Subcutaneous adipose tissue (tissue), 4 donors: Measurements from ENCODE around the gene FCHO1. TPM values are rescaled to one million over a fixed set of nuclear protein-coding genes. Genes with fewer than 3 reads are reported as not detected.

Source experiments
- CTCF ChIP-seq: fragments of 450-650 bp; IDR thresholded peaks from one replicate; pipeline ENCODE4 v1.5.1; 2016; ENCODE audit warnings: low read depth, mild to moderate bottlenecking, control low read depth, antibody characterized with exemption, moderate library complexity
- total RNA-seq, 4 donors: library from RNA; depleted of rRNA; stranded (reverse); fragments of >200 nt; gene quantifications; one replicate each; pipeline ENCODE4 v1.1.0, GENCODE V29; 2016

The FCHO1 gene
- total RNA-seq, 4 donors from 2014 or later: 2.1 to 5.1 (median 3.9) TPM

DNA sequence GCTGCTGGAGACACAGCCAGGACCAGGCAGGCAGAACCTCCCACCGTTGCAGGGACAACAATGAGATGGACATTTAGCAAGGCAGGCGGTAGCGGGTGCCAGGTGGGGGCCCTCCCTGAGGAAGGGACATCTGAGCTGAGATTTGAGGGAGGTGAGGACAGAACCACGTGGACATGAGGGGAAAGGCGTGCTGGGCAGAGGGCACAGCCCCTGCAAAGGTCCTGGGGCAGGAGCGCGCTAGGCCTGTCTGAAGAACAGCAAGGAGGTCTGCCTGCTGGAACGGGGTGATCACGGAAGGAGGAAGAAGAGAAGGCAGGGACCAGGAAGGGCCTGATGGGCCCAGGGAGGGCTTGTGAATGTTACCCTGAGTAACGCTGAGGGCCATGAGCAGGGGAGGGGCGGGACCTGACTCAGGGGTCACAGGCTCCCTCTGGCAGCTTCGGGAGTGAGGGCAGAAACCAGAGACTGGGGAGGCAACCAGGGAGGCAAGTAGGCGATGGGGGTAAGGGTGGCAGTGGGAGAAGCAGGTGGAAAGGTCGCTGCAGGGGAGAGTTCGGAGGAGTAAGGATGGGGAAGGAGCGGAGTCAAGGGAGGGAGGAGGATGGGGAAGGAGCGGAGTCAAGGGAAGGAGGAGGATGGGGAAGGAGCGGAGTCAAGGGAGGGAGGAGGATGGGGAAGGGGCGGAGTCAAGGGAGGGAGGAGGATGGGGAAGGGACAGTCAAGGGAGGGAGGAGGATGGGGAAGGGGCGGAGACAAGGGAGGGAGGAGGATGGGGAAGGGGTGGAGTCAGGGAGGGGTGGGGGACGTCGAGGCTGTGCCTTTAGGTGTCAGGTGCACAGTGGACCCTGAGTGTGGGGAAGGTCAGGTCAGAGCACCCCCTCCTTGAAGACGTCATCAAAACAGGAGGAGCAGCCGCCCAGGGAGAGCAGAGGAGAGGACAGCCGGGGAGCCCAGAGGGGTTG, 28.0 kb downstream of the FCHO1 start:
- TF ChIP-seq CTCF: no peak

DNA sequence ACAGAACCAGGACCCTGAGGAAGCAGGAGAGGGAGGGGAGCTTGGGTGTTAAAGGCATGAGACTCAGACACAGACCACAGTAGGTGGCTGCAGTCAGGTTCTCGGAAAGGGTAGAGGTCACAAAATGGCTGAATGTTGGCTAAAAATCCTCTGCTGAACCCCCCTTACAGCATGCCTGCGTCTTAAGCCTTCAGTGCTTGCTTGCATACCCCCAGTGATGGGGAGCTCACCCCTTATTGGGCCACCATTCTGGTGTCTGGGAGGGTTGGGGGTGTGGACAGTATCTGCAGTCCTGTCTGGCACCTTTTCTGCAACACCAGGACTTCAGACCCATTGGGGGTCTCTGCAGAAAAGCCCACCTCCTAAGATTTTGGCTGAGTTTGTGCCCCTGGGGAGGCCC, 29.5 kb downstream of the FCHO1 start:
- no peak for TF ChIP-seq CTCF

DNA sequence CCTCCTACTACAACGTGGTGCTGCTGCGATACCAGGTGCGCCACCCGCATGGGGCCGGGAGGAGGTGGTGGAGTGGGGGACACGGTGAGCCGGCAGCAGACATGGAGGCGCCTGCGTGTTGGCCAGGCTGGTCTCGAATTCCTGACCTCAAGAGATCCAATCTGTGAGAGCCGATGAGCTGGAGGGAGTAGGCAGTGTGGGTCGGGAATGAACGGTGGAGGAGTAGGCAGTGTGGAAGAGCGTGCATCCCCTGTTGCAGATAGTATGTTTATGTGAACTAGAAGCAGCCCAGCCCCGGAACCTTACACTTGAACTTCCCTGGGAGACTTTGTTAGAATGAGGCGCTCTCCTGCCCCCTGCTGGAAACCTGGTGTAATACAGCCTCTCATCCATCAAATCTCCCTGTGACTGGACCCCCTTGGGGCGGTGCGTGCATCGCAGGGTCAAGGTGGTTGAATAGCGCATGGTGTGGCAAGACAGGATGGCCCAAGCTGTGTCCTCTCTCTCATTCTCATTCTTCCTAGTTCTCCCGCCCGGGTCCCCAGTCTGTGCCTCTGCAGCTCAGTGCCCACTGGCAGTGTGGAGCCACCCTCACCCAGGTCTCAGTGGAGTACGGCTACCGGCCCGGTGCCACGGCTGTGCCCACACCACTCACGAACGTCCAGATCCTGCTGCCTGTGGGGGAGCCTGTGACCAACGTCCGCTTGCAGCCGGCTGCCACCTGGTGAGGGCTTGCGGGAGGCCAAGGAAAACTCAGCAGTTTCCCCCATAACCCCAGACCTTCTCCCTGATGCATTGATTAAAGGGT, 33.1 kb downstream of the FCHO1 start:
- TF ChIP-seq CTCF: no peak

DNA sequence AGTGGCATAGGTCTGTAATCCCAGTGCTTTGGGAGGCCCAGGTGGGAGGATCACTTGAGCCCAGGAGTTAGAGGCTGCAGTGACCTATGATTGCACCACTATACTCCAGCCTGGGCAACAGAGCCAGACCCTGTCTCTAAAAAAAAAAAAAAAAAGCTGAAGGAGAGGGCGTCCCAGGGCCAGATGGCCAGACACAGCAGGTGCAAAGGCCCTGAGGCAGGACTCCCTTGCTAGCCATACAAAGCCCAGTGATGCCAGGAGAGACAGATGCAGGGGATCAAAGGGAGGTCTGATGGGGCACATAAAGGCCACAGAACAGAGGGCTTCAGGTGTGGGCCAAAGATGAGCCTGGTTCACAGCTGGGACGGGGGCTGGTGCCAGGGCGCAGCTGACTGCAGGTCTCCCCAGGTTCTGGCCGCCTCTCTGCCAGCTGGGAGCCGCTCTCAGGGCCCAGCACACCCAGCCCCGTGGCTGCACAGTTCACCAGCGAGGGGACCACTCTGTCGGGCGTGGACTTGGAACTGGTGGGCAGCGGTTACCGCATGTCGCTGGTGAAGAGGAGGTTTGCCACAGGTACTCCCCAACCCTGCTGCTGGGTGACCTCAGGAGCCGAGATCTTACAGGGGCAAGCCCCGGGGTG, 36.1 kb downstream of the FCHO1 start:
- no peak for TF ChIP-seq CTCF

- TF ChIP-seq CTCF: no peak
Observed at GRCh38 chr19:17788632-17789031, 37.4 kb downstream of the FCHO1 start.

GRCh38 chr19:17790059-17790780, 38.9 kb downstream of the FCHO1 start:
- no peak for TF ChIP-seq CTCF
